Hepatocyte (in vitro differentiated cells): ENCODE data around the gene SLC37A1.

ENCODE experiments used
- CTCF ChIP-seq: fragments of 200-600 bp; sonication (generic); IDR thresholded peaks from 2 replicates; pipeline ENCODE4 v1.5.1; 2016; ENCODE audit warnings: antibody characterized with exemption, mild to moderate bottlenecking; ENCODE audit not compliant: poor library complexity
- EZH2 ChIP-seq: fragments of 200-600 bp; sonication (generic); IDR thresholded peaks from 2 replicates; pipeline ENCODE4 v1.6.1; 2016; ENCODE audit warnings: antibody characterized with exemption, mild to moderate bottlenecking, borderline replicate concordance

GRCh38 chr21:42533306-42533962, 19.8 kb downstream of the SLC37A1 start:
- TF ChIP-seq CTCF, result no peak
- no peak for TF ChIP-seq EZH2
